ENCODE measurements around the gene ZMAT3.

DNA sequence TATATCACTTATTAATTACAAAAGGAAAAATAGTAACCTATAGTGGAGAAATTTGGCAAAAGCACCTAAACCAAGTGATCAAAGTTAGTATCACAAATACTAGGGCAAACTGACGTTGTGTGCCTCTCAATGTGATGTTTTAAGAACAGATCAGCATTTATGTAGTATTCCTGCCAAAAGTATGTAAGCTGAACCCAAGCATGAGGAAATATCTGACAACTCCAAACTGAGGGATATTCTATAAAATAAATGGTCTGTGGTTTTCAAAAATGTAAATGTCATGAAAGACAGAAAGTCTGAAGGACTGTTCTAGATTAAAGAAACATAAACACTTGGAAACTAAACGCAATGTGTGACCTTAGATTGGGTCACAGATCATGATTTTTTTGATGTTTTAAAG lies 42.3 kb upstream of the ZMAT3 start:
- TF ChIP-seq, protein P1, sequence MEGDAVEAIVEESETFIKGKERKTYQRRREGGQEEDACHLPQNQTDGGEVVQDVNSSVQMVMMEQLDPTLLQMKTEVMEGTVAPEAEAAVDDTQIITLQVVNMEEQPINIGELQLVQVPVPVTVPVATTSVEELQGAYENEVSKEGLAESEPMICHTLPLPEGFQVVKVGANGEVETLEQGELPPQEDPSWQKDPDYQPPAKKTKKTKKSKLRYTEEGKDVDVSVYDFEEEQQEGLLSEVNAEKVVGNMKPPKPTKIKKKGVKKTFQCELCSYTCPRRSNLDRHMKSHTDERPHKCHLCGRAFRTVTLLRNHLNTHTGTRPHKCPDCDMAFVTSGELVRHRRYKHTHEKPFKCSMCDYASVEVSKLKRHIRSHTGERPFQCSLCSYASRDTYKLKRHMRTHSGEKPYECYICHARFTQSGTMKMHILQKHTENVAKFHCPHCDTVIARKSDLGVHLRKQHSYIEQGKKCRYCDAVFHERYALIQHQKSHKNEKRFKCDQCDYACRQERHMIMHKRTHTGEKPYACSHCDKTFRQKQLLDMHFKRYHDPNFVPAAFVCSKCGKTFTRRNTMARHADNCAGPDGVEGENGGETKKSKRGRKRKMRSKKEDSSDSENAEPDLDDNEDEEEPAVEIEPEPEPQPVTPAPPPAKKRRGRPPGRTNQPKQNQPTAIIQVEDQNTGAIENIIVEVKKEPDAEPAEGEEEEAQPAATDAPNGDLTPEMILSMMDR (IDR thresholded peaks at IDR 0.05) = no peak
- TF ChIP-seq POLR2A (IDR thresholded peaks at IDR 0.05) = no peak
